Brain microvascular endothelial cell (primary cell): ENCODE measurements around the gene CASKIN1.
A peak's percentile ranks its signal among the peaks of the same experiment; 100 is the strongest.
"Not testable (repeated sequence)": the region's sequence is repeated elsewhere in the genome, so short reads cannot be mapped to it uniquely, and the experiment has no call there.

ENCODE experiments used
- DNase-seq: peaks from one replicate; pipeline ENCODE4 v3.0.0-alpha.2; 2020
- H3K27ac ChIP-seq: fragments of 250-450 bp; sonication (Bioruptor Pico); 2 replicates; pipeline ENCODE4 v1.5.1; 2020; ENCODE audit warnings: mild to moderate bottlenecking, moderate library complexity
- H3K27me3 ChIP-seq: fragments of 250-450 bp; sonication (Bioruptor Pico); replicated peaks from 2 replicates; pipeline ENCODE4 v1.5.1; 2020; ENCODE audit warnings: mild to moderate bottlenecking
- H3K36me3 ChIP-seq: fragments of 250-450 bp; sonication (Bioruptor Pico); replicated peaks from 2 replicates; pipeline ENCODE4 v1.5.1; 2020; ENCODE audit warnings: mild to moderate bottlenecking
- H3K4me3 ChIP-seq: 2 replicates; pipeline ENCODE4 v1.5.1; 2011; ENCODE audit warnings: low read depth, mild to moderate bottlenecking, control low read depth, low read length, moderate library complexity
- in situ Hi-C: cut with HindIII; loops from 2 replicates; pipeline ENCODE4 v1.10.0; 2017; ENCODE audit warnings: low sequenced_read_pairs, low pct_ligation_motif_present
- TF ChIP-seq, protein P1 (sequence below): IDR thresholded peaks from 2 replicates; pipeline ENCODE4 v1.5.1; 2011; ENCODE audit warnings: low read depth, mild to moderate bottlenecking, moderate library complexity, low read length, control low read depth, inconsistent platforms; ENCODE audit errors: missing control alignments

The CASKIN1 gene

DNA sequence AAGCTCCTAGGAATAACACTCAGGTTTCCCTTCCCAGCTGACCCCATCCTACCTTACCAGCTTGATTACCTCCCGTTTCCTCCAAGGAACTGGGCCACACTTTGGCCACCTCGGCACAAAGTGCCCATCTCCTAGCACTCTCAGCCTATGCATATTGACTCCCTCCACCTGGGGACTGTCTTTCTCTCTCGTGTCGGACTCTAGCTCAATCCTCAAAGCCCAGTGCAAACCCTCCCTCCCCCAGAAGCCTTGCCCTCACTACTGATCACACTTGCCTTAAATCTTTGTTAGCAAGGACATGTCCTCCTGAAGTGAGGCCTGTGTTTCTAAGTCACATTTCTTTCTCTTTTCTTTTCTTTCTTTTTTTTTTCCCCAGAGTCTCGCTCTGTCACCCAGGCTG, 50.6 kb downstream of the CASKIN1 start:
- DNase-seq, result no peak
- H3K27ac ChIP-seq, result no peak overlapping the region
- TF ChIP-seq, protein P1, sequence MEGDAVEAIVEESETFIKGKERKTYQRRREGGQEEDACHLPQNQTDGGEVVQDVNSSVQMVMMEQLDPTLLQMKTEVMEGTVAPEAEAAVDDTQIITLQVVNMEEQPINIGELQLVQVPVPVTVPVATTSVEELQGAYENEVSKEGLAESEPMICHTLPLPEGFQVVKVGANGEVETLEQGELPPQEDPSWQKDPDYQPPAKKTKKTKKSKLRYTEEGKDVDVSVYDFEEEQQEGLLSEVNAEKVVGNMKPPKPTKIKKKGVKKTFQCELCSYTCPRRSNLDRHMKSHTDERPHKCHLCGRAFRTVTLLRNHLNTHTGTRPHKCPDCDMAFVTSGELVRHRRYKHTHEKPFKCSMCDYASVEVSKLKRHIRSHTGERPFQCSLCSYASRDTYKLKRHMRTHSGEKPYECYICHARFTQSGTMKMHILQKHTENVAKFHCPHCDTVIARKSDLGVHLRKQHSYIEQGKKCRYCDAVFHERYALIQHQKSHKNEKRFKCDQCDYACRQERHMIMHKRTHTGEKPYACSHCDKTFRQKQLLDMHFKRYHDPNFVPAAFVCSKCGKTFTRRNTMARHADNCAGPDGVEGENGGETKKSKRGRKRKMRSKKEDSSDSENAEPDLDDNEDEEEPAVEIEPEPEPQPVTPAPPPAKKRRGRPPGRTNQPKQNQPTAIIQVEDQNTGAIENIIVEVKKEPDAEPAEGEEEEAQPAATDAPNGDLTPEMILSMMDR, result no peak
- no peak overlapping the region for H3K4me3 ChIP-seq
- H3K36me3 ChIP-seq, result no peaks in the 10 kb centered on the region
- H3K27me3 ChIP-seq, result no peaks in the 10 kb centered on the region
- in situ Hi-C loops, result no loop called here

DNA sequence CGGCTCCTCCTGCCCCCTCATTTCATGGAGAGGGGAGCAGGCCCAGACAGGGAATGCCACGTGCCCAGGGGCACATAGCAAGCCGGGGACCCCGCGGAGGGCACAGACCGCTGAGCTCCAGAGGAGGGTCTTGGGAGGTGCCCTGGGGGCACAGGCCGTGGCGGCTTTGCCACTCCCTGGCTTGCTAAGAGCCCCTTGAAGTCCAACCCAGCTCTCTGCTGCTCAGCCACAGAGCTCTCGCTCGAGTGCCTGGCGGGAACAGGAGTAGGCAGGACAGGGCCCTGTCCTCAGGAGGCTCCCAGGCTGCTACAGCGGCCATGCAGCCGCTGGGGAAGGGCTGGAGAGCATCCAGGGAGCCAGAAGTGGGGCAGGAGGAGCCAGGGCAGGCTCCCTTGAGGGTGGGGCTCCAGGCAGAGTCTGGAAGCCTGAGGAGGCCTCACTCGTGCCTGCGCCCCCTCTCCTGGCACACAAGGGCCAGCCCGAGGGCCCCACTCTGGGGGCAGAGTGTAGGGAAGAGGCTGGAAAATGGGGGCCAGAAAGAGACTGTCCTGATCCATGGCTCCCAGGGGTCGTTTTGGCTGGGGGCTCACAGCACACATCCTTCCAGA, 52.4 kb downstream of the CASKIN1 start:
- TF ChIP-seq, protein P1, result no peak
- Histone ChIP-seq H3K27me3 (no peaks in the 10 kb centered on the region), H3K4me3 (no peak overlapping the region), H3K36me3 (no peaks in the 10 kb centered on the region), H3K27ac (no peak overlapping the region)
- no peak for DNase-seq
- in situ Hi-C loops, result no loop called here

- Histone ChIP-seq H3K27ac (no peak overlapping the region), H3K36me3 (no peaks in the 10 kb centered on the region), H3K4me3 (no peak overlapping the region), H3K27me3 (no peaks in the 10 kb centered on the region)
- DNase-seq, result no peak
- TF ChIP-seq, protein P1, result no peak
- in situ Hi-C loops, result no loop called here
Observed at GRCh38 chr16:2142942-2143877, 53.2 kb downstream of the CASKIN1 start.

GRCh38 chr16:2135770-2136490, 60.5 kb downstream of the CASKIN1 start, which contains the start of gene PKD1:
Gene PKD1 (minus strand): TSS chr16:2135898. CDS start chr16:2135689, 209 bp downstream.
- H3K27me3 ChIP-seq, H3K27ac ChIP-seq, H3K36me3 ChIP-seq, in situ Hi-C loops: not testable (repeated sequence)
- DNase-seq, result peak; percentile 91
- H3K4me3 ChIP-seq, result peak within 1 kb of the TSS; percentile 56

DNA sequence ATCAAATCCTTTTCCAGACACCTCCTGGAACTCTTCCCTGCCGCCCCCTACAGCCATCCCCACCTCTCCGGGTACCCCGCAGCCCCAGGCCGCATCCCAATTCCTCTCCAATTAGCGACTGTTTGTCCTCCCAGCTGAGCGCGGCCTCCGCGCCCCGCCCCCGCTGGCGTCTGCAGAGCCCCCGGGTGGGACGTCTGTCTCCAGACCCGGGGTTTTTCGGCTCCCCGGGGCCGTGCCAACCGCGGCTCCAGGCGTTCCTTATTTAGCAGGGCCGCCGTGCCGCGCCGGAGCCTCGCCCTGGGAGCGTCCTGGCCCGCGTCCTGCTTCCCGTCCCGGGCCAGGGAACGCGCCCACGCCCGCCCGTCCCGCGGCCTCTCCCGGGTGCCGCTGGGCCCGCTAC, 61.3 kb downstream of the CASKIN1 start:
- H3K27me3 ChIP-seq, H3K27ac ChIP-seq, in situ Hi-C loops, DNase-seq, H3K36me3 ChIP-seq: not testable (repeated sequence)
- H3K4me3 ChIP-seq, result peak overlapping the region; percentile 56

- DNase-seq, H3K4me3 ChIP-seq, H3K27me3 ChIP-seq, H3K36me3 ChIP-seq, in situ Hi-C loops, H3K27ac ChIP-seq: not testable (repeated sequence)
Observed at GRCh38 chr16:2133797-2134196, 62.6 kb downstream of the CASKIN1 start.

GRCh38 chr16:2129890-2130447, 66.4 kb downstream of the CASKIN1 start:
- H3K27me3 ChIP-seq, DNase-seq, H3K27ac ChIP-seq, H3K36me3 ChIP-seq, in situ Hi-C loops, H3K4me3 ChIP-seq: not testable (repeated sequence)

GRCh38 chr16:2129251-2129650, 67.2 kb downstream of the CASKIN1 start:
- H3K27ac ChIP-seq, H3K4me3 ChIP-seq, in situ Hi-C loops, H3K36me3 ChIP-seq, H3K27me3 ChIP-seq, DNase-seq: not testable (repeated sequence)

GRCh38 chr16:2127630-2128280, 68.7 kb downstream of the CASKIN1 start:
- H3K27ac ChIP-seq, H3K36me3 ChIP-seq, H3K27me3 ChIP-seq, H3K4me3 ChIP-seq, DNase-seq, in situ Hi-C loops: not testable (repeated sequence)
